HEK293T (cell line): ENCODE data around the gene EGFR.

Experiments used
- HDGF ChIP-seq: fragments of 450-650 bp; IDR thresholded peaks from 2 replicates; pipeline ENCODE4 v1.6.1; 2017; ENCODE audit warnings: antibody characterized with exemption, borderline replicate concordance
- SP1 ChIP-seq: fragments of 450-650 bp; IDR thresholded peaks from 2 replicates; pipeline ENCODE4 v1.6.1; 2017
- TARDBP ChIP-seq: fragments of 450-650 bp; IDR thresholded peaks from 2 replicates; pipeline ENCODE4 v1.6.1; 2016
- TF ChIP-seq, protein P1 (sequence below): fragments of 450-650 bp; IDR thresholded peaks from 2 replicates; pipeline ENCODE4 v1.6.1; 2016

DNA sequence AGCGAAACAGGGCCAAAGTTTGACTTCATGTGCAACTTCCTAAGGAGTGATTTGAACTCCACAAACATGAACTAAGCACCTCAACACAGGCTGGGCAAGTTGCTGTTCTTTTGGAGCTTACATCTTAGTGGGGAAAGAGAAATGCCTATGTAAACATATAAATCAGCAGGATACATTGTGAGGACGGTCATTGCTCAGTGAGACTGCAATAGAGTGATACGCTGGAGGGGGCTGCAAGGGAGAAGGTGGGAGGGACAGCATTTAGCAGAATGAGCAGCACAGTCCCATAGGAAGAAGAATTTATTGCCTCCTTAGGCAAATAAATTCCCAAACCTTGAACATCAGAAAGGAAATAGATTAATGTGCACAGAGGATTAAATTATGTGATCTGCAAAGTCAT, 90.0 kb downstream of the EGFR start:
- TF ChIP-seq HDGF (no peak), SP1 (no peak), TARDBP (no peak)
- TF ChIP-seq, protein P1, sequence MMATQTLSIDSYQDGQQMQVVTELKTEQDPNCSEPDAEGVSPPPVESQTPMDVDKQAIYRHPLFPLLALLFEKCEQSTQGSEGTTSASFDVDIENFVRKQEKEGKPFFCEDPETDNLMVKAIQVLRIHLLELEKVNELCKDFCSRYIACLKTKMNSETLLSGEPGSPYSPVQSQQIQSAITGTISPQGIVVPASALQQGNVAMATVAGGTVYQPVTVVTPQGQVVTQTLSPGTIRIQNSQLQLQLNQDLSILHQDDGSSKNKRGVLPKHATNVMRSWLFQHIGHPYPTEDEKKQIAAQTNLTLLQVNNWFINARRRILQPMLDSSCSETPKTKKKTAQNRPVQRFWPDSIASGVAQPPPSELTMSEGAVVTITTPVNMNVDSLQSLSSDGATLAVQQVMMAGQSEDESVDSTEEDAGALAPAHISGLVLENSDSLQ, result no peak
